Breast epithelium (tissue), 4 donors: Measurements from ENCODE around the gene UCP2. TPM values are rescaled to one million over a fixed set of nuclear protein-coding genes. Genes with fewer than 3 reads are reported as not detected.

Experiments
- DNase-seq, 2 donors: peaks; one replicate each; pipeline ENCODE4 v3.0.0-alpha.2; 2019; ENCODE audit warnings: low spot score in 2 of 2
- H3K27ac ChIP-seq, 2 donors: fragments of 200-600 bp; sonication (generic) in 1 of 2; one replicate each; pipeline ENCODE4 v1.5.1; 2016 to 2019; ENCODE audit warnings: mild to moderate bottlenecking in 1 of 2
- H3K27me3 ChIP-seq, 2 donors: fragments of 200-600 bp; sonication (generic) in 1 of 2; one replicate each; pipeline versions ENCODE4 v1.5.1 to v1.6.0; 2017 to 2019; ENCODE audit warnings: control low read depth in 1 of 2, mild to moderate bottlenecking in 1 of 2
- H3K36me3 ChIP-seq: fragments of 200-600 bp; one replicate; pipeline ENCODE4 v1.5.1; 2019
- H3K4me1 ChIP-seq, 2 donors: fragments of 200-600 bp; sonication (generic); one replicate each; pipeline ENCODE4 v1.5.1; 2016 to 2019; ENCODE audit warnings: control low read depth in 1 of 2
- H3K4me3 ChIP-seq, 3 donors: fragments of 200-600 bp; sonication (generic); 1 replicate in 2 of 3; 2 replicates in 1 of 3; pipeline ENCODE4 v1.5.1; 2016 to 2019; ENCODE audit warnings: mild to moderate bottlenecking in 3 of 3, moderate library complexity in 2 of 3
- H3K9me3 ChIP-seq, 2 donors: fragments of 200-600 bp; sonication (generic) in 1 of 2; one replicate each; pipeline ENCODE4 v1.5.1; 2016 to 2019; ENCODE audit warnings: control low read depth in 1 of 2
- POLR2A ChIP-seq: fragments of 450-650 bp; IDR thresholded peaks from one replicate; pipeline ENCODE4 v1.6.1; 2016; ENCODE audit warnings: antibody characterized with exemption, mild to moderate bottlenecking, moderate library complexity
- POLR2AphosphoS5 ChIP-seq, 3 donors: sonication (generic); formaldehyde crosslinking; IDR thresholded peaks; one replicate each; pipeline ENCODE4 v1.6.1; 2017; ENCODE audit warnings: antibody characterized with exemption in 3 of 3
- intact Hi-C: fragments of 100-400 bp; cut with DNase I; formaldehyde crosslinking; loops from one replicate; pipeline ENCODE4 v1.15.1; 2023; ENCODE audit warnings: low total_unique reads
- total RNA-seq, 3 donors: library from RNA; depleted of rRNA; stranded (reverse); fragments of >200 nt; gene quantifications; one replicate each; pipeline ENCODE4 v1.1.0, GENCODE V29; 2016
- TF ChIP-seq, protein P1 (sequence below), 3 donors: fragments of 450-650 bp; IDR thresholded peaks; one replicate each; pipeline ENCODE4 v1.5.1; 2016 to 2017; ENCODE audit warnings: antibody characterized with exemption in 3 of 3, mild to moderate bottlenecking in 3 of 3, moderate library complexity in 3 of 3

Gene UCP2
- total RNA-seq, 3 donors from 2014 or later, result 28.2 to 82.4 (median 45.2) TPM

DNA sequence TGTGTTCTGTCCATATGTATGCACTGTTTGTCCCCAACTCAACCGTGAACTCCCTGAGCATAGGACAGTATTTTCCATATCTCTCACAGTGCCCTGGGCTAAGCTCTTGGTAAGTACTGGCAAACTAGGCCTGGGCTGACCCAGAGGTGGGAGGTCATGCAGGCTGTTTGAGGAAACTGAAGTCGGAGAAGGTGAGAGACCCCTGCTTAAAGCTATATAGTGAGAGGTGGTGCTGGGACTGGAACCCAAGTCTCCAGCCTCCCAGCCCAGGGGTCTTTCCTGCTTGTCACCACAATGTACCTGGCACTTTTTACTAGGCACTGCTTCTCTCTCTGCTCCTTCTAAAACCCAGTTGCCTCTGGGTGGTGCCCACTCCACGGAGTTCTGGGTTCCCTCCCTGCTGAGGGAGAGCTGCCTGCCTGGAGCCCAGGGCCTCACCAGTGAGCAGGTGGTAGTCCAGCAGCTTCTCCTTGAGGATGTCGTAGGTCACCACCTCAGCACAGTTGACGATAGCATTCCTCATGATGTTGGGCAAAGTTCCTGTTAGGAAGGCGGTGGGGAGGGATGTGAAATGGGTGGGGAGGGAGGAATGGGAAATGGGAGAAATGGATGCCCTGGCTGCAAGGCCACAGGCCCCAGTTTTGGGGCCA lies 21.5 kb upstream of the UCP2 start:
- Histone ChIP-seq H3K4me3 (no peak overlapping the region), H3K27ac (peak overlapping the region; percentile 7 to 21), H3K36me3 (no peaks in the 10 kb centered on the region), H3K4me1 (no peaks in the 10 kb centered on the region), H3K27me3 (no peaks in the 10 kb centered on the region), H3K9me3 (no peaks in the 10 kb centered on the region)
- TF ChIP-seq, protein P1, sequence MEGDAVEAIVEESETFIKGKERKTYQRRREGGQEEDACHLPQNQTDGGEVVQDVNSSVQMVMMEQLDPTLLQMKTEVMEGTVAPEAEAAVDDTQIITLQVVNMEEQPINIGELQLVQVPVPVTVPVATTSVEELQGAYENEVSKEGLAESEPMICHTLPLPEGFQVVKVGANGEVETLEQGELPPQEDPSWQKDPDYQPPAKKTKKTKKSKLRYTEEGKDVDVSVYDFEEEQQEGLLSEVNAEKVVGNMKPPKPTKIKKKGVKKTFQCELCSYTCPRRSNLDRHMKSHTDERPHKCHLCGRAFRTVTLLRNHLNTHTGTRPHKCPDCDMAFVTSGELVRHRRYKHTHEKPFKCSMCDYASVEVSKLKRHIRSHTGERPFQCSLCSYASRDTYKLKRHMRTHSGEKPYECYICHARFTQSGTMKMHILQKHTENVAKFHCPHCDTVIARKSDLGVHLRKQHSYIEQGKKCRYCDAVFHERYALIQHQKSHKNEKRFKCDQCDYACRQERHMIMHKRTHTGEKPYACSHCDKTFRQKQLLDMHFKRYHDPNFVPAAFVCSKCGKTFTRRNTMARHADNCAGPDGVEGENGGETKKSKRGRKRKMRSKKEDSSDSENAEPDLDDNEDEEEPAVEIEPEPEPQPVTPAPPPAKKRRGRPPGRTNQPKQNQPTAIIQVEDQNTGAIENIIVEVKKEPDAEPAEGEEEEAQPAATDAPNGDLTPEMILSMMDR (IDR thresholded peaks at IDR 0.05), result no peak
- TF ChIP-seq POLR2A (no peak), POLR2AphosphoS5 (IDR thresholded peaks at IDR 0.05) (no peak)
- DNase-seq, result no peak
- intact Hi-C loops, result no loop called here

DNA sequence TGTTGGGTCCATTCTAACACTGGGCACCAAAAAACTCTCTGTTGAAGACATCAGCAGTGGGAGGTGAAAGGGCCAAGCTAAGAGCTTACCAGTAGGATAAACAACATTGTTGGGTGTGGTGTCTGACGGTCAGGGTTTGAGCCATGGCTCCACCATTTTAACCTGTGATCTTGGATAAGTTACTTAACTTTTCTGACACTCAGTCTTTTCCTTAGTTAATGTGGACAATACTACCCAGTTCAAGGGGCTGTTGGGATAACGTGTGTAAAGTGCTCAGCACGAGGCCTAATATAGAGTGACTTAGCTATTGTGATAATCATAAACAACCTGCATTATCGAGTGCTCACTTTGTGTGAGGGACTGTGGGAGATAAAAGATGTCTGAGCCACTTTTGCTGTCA lies 20.2 kb upstream of the UCP2 start:
- H3K4me3 ChIP-seq, result no peak overlapping the region
- no peak overlapping the region for H3K27ac ChIP-seq
- H3K27me3 ChIP-seq, result no peaks in the 10 kb centered on the region
- TF ChIP-seq, protein P1 (IDR thresholded peaks at IDR 0.05), result no peak
- TF ChIP-seq POLR2A (no peak), POLR2AphosphoS5 (IDR thresholded peaks at IDR 0.05) (no peak)
- no peak for DNase-seq
- H3K9me3 ChIP-seq, result no peaks in the 10 kb centered on the region
- intact Hi-C loops, result no loop called here
- H3K36me3 ChIP-seq, result no peaks in the 10 kb centered on the region
- H3K4me1 ChIP-seq, result no peaks in the 10 kb centered on the region

DNA sequence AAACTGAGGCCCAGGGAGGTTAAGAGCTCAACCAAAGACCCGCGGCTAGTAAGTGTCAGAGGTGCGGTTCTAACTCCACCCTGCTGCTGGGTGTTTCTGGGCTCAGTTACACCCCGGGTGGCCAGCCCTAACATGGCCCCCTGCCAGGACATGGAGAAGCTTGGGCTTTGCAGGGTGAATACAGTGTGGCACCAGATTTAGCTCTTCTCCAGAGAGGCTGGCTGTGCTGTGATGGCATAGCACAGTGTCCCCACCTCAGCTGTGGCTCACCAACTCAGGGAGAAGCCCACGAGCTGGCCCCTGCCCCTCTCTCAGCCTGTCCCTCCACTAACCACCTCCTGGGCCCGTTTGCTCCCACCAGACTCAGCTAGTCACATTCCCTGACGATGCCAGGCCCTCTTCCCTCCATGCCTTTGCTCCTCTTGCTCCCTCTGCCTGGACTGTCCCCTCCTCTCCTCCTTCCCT lies 19.2 kb upstream of the UCP2 start:
- H3K9me3 ChIP-seq, result no peaks in the 10 kb centered on the region
- no peaks in the 10 kb centered on the region for H3K27me3 ChIP-seq
- TF ChIP-seq POLR2AphosphoS5 (IDR thresholded peaks at IDR 0.05) (no peak), POLR2A (no peak)
- TF ChIP-seq, protein P1 (IDR thresholded peaks at IDR 0.05), result no peak
- no peaks in the 10 kb centered on the region for H3K4me1 ChIP-seq
- H3K36me3 ChIP-seq, result no peaks in the 10 kb centered on the region
- no peak overlapping the region for H3K4me3 ChIP-seq
- intact Hi-C loops, result no loop called here
- no peak overlapping the region for H3K27ac ChIP-seq
- DNase-seq, result no peak

DNA sequence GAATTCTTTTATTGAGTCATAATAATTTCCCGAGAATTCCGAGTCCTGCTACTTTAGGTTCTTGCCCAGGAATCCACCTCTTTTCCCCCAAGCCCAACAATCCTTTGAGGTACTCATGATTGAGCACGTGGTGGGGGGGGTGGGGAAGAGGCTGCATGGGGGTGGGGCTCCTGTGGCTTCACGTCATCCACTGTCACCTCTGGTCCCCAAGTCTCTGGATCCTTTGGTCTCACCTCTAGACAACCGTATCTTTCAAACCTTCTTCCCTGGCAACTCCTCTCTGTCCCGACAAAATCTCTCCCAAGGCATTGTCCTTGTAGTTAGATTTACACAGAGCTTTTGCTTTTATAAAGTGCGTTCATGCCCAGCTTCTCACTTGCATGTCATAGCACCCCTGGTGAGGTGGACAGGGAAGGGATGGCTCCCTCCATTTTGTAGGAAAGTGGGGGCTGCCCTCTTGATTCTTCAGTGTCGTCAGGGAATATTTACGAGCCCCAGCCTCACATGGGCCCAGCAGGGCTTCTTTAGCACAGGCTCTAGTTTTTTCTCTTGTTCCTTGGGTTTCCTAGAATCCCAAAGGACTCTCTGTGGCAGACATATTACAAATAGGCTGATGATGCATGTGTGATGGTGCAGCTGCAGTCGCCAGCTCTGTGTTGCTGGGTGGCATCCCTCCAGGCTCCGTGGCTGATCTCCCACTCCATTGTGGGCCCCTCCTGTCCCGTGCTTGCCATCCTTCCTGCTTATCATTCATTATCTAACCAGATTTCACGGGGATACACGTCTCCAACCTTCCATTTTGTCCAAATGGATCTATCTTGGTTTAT lies 17.9 kb upstream of the UCP2 start:
- H3K9me3 ChIP-seq, result no peaks in the 10 kb centered on the region
- DNase-seq, result no peak

More for the DNA sequence above, 17.9 kb upstream of the UCP2 start:
- Histone ChIP-seq H3K27ac (no peak overlapping the region), H3K36me3 (no peaks in the 10 kb centered on the region), H3K27me3 (no peaks in the 10 kb centered on the region), H3K4me1 (no peaks in the 10 kb centered on the region), H3K4me3 (no peak overlapping the region)
- TF ChIP-seq POLR2A, result no peak
- TF ChIP-seq, protein P1 (IDR thresholded peaks at IDR 0.05), result no peak
- TF ChIP-seq POLR2AphosphoS5 (IDR thresholded peaks at IDR 0.05), result no peak
- intact Hi-C loops, result no loop called here
